Uterus (tissue), 4 donors: ENCODE data around the gene GAREM1. TPM values are rescaled to one million over a fixed set of nuclear protein-coding genes. Genes with fewer than 3 reads are reported as not detected.

ENCODE experiments used
- DNase-seq, 2 donors: peaks; one replicate each; pipeline ENCODE4 v3.0.0-alpha.2; 2019 to 2020
- H3K27ac ChIP-seq, 2 donors: fragments of 200-600 bp; sonication (generic); 1 replicate in 1 of 2; 2 replicates in 1 of 2; pipeline ENCODE4 v1.5.1; 2016 to 2018
- H3K27me3 ChIP-seq, 2 donors: fragments of 200-600 bp; sonication (generic); one replicate each; pipeline ENCODE4 v1.5.1; 2018 to 2019; ENCODE audit warnings: control low read depth in 1 of 2
- H3K36me3 ChIP-seq, 2 donors: fragments of 200-600 bp; sonication (generic); one replicate each; pipeline ENCODE4 v1.5.1; 2019; ENCODE audit warnings: control low read depth in 1 of 2
- H3K4me1 ChIP-seq, 2 donors: fragments of 200-600 bp; sonication (generic); one replicate each; pipeline ENCODE4 v1.5.1; 2018 to 2019; ENCODE audit warnings: control low read depth in 1 of 2
- H3K4me3 ChIP-seq, 2 donors: fragments of 200-600 bp; sonication (generic); 1 replicate in 1 of 2; 2 replicates in 1 of 2; pipeline ENCODE4 v1.5.1; 2018 to 2019; ENCODE audit warnings: mild to moderate bottlenecking in 1 of 2
- H3K9me3 ChIP-seq, 2 donors: fragments of 200-600 bp; sonication (generic); one replicate each; pipeline ENCODE4 v1.5.1; 2019; ENCODE audit warnings: control low read depth in 1 of 2
- POLR2A ChIP-seq, 2 donors: fragments of 450-650 bp; IDR thresholded peaks; one replicate each; pipeline ENCODE4 v1.6.1; 2016; ENCODE audit warnings: antibody characterized with exemption in 2 of 2, mild to moderate bottlenecking in 1 of 2, moderate library complexity in 1 of 2
- intact Hi-C: fragments of 100-400 bp; cut with DNase I; formaldehyde crosslinking; loops from one replicate; pipeline ENCODE4 v1.15.1; 2023; ENCODE audit warnings: low total_unique reads
- total RNA-seq, 4 donors: library from RNA; depleted of rRNA in 3 of 4; stranded (reverse); fragments of >200 nt in 3 of 4; gene quantifications; one replicate each; pipeline versions ENCODE4 v1.1.0 to v1.2.4, GENCODE V29; 2014 to 2023
- TF ChIP-seq, protein P1 (sequence below), 4 experiments: fragments of 200-600 bp in 2 of 4; fragments of 450-650 bp in 2 of 4; sonication (generic) in 2 of 4; IDR thresholded peaks; one replicate each; pipeline ENCODE4 v1.5.1; 2016 to 2019; ENCODE audit warnings: antibody characterized with exemption in 4 of 4, mild to moderate bottlenecking in 2 of 4, moderate library complexity in 1 of 4
- donor health status: DM: yes; HTN: yes; CAD: no.

Gene GAREM1
- total RNA-seq, 4 donors from 2014 or later = 1.5 to 12.0 (median 5.9) TPM

DNA sequence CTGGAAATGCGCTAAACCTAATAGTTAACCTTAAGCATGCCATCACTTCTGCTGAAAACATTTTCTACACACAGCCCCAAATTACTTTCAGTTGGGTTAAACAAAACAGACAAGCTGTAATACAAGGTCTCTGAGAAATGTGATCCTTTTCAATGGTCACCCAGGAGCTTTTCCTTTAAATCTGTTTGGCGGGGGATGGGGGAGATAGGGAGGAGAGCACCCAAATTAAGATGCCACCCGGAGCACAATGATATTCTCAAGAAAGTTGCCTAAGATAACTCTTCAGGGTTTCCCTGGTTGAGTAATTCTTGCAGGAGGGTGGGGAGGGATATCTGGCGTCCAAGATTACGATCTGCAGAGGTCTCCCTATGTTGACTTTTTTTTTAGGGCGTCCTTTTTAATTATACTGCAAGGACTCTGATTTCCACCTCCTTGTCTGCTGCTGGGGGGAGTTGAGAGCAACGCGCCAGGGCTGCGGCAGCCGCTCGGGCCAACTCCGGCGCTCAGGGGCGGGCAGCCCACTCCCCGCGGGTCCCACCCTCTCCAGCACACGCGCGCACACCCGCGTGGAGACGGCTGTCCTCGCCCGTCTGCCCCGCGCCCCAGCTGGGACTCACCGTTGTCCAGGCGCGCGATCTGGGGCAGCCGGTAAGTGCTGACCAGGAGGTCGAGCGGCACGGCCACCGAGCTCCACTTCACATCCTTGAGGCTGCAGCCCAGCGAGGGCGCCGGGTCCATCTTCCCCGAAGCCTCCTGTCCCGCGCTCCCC lies 807 bp downstream of the GAREM1 start:
- Histone ChIP-seq H3K36me3 (no peaks in the 10 kb centered on the region), H3K27me3 (no peaks in the 10 kb centered on the region), H3K9me3 (no peaks in the 10 kb centered on the region), H3K4me1 (peaks cover 0 to 4% of the 10 kb centered on the region in 2 donors), H3K4me3 (peak overlapping the region; percentile 54 to 83), H3K27ac (peak overlapping the region; percentile 93)
- intact Hi-C loops = loop anchor here (5.0 kb wide), 1 partner anchor 198 kb away; no protein-coding TSS in a partner anchor
- TF ChIP-seq, protein P1, sequence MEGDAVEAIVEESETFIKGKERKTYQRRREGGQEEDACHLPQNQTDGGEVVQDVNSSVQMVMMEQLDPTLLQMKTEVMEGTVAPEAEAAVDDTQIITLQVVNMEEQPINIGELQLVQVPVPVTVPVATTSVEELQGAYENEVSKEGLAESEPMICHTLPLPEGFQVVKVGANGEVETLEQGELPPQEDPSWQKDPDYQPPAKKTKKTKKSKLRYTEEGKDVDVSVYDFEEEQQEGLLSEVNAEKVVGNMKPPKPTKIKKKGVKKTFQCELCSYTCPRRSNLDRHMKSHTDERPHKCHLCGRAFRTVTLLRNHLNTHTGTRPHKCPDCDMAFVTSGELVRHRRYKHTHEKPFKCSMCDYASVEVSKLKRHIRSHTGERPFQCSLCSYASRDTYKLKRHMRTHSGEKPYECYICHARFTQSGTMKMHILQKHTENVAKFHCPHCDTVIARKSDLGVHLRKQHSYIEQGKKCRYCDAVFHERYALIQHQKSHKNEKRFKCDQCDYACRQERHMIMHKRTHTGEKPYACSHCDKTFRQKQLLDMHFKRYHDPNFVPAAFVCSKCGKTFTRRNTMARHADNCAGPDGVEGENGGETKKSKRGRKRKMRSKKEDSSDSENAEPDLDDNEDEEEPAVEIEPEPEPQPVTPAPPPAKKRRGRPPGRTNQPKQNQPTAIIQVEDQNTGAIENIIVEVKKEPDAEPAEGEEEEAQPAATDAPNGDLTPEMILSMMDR (IDR thresholded peaks at IDR 0.05) = no peak
- no peak for TF ChIP-seq POLR2A (IDR thresholded peaks at IDR 0.05)
- DNase-seq = peak; percentile 35 to 39

DNA sequence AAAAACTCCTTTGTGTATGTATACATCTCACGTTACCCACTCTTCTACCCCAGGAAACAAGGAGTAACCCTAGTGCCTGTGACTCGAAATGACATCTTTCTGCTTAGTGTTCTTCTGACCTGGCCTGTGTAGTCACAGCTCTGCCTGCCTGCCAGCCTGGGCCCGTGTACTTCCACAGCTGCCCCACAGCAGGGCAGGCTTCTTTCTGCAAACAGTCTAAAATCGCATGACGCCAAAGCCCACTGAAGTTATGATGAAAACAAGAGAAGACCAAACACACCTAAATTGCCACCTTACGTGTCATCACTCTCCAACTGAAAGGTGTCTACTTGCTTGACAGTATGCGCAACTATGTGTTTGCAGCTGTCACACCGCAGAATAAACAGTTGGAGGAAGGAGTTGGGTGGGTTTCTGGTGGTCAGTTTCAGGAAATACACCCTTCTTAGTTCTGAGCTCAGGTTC lies 1.5 kb downstream of the GAREM1 start:
- peak overlapping the region; percentile 93 for H3K27ac ChIP-seq
- H3K36me3 ChIP-seq = no peaks in the 10 kb centered on the region
- DNase-seq = peak; percentile 17 to 21
- no peaks in the 10 kb centered on the region for H3K9me3 ChIP-seq
- H3K4me1 ChIP-seq = peaks cover 0 to 4% of the 10 kb centered on the region in 2 donors
- H3K4me3 ChIP-seq = peak overlapping the region; percentile 54 to 83
- H3K27me3 ChIP-seq = no peaks in the 10 kb centered on the region
- intact Hi-C loops = no loop called here
- no peak for TF ChIP-seq POLR2A (IDR thresholded peaks at IDR 0.05)
- TF ChIP-seq, protein P1 (IDR thresholded peaks at IDR 0.05) = peak in 1 of 4 experiments; percentile 5

DNA sequence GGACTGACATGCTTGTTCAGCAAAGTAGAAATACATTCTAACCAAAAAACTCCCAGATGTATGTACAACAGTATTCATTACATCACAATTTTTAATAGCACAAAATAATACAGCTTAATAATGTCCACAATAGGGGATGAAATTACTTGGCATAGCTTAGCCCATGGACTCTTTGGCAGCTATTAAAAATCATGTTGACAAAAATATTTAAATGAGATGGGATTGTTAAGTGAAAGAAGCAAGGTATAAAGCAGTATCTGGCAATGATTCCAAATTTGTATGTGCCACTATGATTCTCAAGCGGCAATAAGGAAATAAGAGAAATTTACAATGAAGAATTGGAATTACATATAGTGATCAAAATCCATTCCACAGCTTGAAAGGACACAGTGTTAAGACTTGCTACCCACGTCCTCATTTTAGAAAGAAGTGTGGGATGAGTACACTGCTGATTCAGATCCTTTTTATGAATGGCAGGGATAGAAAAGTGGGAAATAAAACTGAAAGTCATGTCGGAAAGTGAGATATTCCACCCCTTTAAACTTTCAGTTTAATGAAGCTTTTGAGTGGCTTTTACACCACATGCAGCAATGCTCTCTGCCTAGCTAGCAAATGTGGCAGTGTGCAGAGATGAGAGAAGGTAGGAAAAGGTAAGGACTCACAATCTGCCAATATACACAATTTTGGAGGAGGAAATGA lies 2.4 kb downstream of the GAREM1 start:
- Histone ChIP-seq H3K4me1 (peaks cover 0 to 4% of the 10 kb centered on the region in 2 donors), H3K27ac (no peak overlapping the region), H3K27me3 (no peaks in the 10 kb centered on the region), H3K9me3 (no peaks in the 10 kb centered on the region), H3K36me3 (no peaks in the 10 kb centered on the region), H3K4me3 (no peak overlapping the region)
- intact Hi-C loops = no loop called here
- TF ChIP-seq, protein P1 (IDR thresholded peaks at IDR 0.05) = no peak
- TF ChIP-seq POLR2A (IDR thresholded peaks at IDR 0.05) = no peak
- DNase-seq = no peak

DNA sequence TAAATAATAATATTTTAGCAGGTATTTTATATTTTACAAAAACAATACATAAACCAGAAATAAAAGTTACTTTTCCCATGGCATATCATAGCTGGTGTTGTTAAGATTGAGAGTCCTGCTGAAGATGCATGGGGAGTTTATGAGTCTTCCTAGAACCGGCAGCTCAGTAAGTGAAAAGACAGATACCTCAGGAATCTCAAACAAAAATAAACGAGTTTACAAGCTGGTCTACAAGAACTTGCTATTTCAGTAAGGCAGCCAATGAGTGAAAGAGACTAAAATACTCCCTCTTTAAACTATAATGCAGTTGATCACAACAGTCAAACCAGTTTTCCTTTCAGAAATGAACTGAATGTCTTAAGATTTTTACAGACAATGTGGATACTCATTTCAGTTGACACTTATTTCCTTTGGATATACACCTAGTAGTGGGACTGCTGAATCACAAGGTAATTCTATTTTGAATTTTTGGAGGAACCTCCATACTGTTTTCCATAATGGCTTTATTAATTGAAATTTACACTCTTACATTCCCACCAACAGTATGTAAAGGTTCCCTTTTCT lies 8.9 kb downstream of the GAREM1 start:
- Histone ChIP-seq H3K9me3 (no peaks in the 10 kb centered on the region), H3K4me1 (no peaks in the 10 kb centered on the region), H3K27me3 (no peaks in the 10 kb centered on the region), H3K27ac (no peak overlapping the region), H3K36me3 (no peaks in the 10 kb centered on the region), H3K4me3 (no peak overlapping the region)
- intact Hi-C loops = no loop called here
- DNase-seq = no peak
- no peak for TF ChIP-seq POLR2A (IDR thresholded peaks at IDR 0.05)
- TF ChIP-seq, protein P1 (IDR thresholded peaks at IDR 0.05) = no peak
